Gastrocnemius medialis (tissue), 4 donors: Measurements from ENCODE around the gene PATE2.

Experiments
- POLR2A ChIP-seq, 2 donors: fragments of 450-650 bp; IDR thresholded peaks; one replicate each; pipeline ENCODE4 v1.6.1; 2017; ENCODE audit warnings: antibody characterized with exemption in 2 of 2, mild to moderate bottlenecking in 2 of 2, moderate library complexity in 2 of 2
- TF ChIP-seq, protein P1 (sequence below), 5 experiments: fragments of 450-650 bp in 3 of 5; fragments of 200-600 bp in 2 of 5; sonication (generic) in 2 of 5; IDR thresholded peaks in 4 of 5; conservative IDR thresholded peaks in 1 of 5; 1 replicate in 4 of 5; 2 replicates in 1 of 5; pipeline ENCODE4 v1.5.1; 2016 to 2019; ENCODE audit warnings: antibody characterized with exemption in 5 of 5, mild to moderate bottlenecking in 3 of 5, moderate library complexity in 3 of 5

DNA sequence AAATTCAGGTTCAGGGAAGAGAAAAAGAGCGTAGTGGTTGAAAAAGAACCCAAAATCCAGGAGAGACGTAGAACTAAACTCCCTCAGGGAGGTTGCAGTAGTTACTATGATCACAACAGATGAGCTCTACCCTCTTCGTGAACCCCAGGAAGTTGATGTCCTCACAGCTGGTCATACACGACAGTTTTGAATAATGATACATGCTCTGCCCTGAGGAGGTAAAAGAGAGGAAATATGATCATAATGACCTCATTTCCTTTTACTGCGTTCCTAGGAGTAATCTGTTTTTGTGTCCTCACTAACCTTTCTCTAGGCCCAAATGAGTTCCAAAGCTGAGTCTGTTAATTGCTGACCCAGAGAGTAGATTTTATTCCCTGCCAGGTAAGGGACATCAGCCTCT, 1.3 kb downstream of the PATE2 start:
- TF ChIP-seq, protein P1, sequence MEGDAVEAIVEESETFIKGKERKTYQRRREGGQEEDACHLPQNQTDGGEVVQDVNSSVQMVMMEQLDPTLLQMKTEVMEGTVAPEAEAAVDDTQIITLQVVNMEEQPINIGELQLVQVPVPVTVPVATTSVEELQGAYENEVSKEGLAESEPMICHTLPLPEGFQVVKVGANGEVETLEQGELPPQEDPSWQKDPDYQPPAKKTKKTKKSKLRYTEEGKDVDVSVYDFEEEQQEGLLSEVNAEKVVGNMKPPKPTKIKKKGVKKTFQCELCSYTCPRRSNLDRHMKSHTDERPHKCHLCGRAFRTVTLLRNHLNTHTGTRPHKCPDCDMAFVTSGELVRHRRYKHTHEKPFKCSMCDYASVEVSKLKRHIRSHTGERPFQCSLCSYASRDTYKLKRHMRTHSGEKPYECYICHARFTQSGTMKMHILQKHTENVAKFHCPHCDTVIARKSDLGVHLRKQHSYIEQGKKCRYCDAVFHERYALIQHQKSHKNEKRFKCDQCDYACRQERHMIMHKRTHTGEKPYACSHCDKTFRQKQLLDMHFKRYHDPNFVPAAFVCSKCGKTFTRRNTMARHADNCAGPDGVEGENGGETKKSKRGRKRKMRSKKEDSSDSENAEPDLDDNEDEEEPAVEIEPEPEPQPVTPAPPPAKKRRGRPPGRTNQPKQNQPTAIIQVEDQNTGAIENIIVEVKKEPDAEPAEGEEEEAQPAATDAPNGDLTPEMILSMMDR (IDR thresholded peaks at IDR 0.05 in 4 of 5, conservative IDR thresholded peaks at IDR 0.05 in 1 of 5), result no peak
- no peak for TF ChIP-seq POLR2A (IDR thresholded peaks at IDR 0.05)
